Measurements from ENCODE around the gene C19orf25. TPM values are rescaled to one million over a fixed set of nuclear protein-coding genes. Genes with fewer than 3 reads are reported as not detected.

The C19orf25 gene
- total and polyA plus RNA-seq, 9 of the 15 experiments (the other 6 are each of a cell fraction or from before 2014, with no cell fraction given) = 0.79 to 96.0 (median 36.1) TPM

- H3K36me3 ChIP-seq (ENCODE audit: control insufficient read depth, insufficient read depth, low read length) = peaks cover 10% of the 10 kb centered on the region; the same call in 2 of the 3 replicates
- H3K4me1 ChIP-seq (replicated peaks in 1 of 2; ENCODE audit: control insufficient read depth in 2 of 2, insufficient read depth in 2 of 2, low read length in 2 of 2) = peaks cover 9 to 65% of the 10 kb centered on the region in 2 experiments
- no peak for FAIRE-seq
- peak; percentile 66 for ATAC-seq
- H3K4me3 ChIP-seq = peak overlapping the region; percentile 23
- DNase-seq (ENCODE audit: extremely low read depth in 1 of 4, low spot score in 3 of 4) = peak; percentile 76 to 87 (median 84)
- 8% methylated on average over 46 of the region's 49 CpGs for WGBS (ENCODE audit: insufficient coverage, low coverage, missing lambda C conversion rate)
- peak overlapping the region; percentile 73 to 93 for H3K9ac ChIP-seq (ENCODE audit: insufficient read depth in 1 of 2, low read depth in 2 of 2, low read length in 2 of 2)
- H3K9me1 ChIP-seq (ENCODE audit: control insufficient read depth, insufficient read depth, low read length) = no peaks in the 10 kb centered on the region
- no peaks in the 10 kb centered on the region for H4K20me1 ChIP-seq (replicated peaks; ENCODE audit: control insufficient read depth, insufficient read depth, low read length)
- ChIA-PET CTCF (ENCODE audit: low intra/inter-chr PET ratio) (no interaction called here), POLR2A (no interaction called here)
- H3K4me2 ChIP-seq (ENCODE audit: insufficient read depth, low read length) = peak overlapping the region; percentile 77
- in situ Hi-C loops (cut with MboI) (no loop called here), intact Hi-C loops (cut with micrococcal nuclease) (no loop called here)
- H3K79me2 ChIP-seq (ENCODE audit: control insufficient read depth, insufficient read depth, low read length) = no peaks in the 10 kb centered on the region
- H3K9me3 ChIP-seq (replicated peaks; ENCODE audit: control insufficient read depth, insufficient read depth, low read depth, low read length) = no peaks in the 10 kb centered on the region
- peak overlapping the region; percentile 68 for H3K27ac ChIP-seq (ENCODE audit: extremely low read depth, low read depth, low read length)
- H2AFZ ChIP-seq (ENCODE audit: low read depth, low read length) = peak overlapping the region; percentile 95
- TSS peak; percentile 55 for BruUV-seq (replicated peaks)
- H3K27me3 ChIP-seq (ENCODE audit: control insufficient read depth in 2 of 2, insufficient read depth in 2 of 2, low read length in 2 of 2) = no peaks in the 10 kb centered on the region
- TF ChIP-seq MAFG (tag; conservative IDR thresholded peaks at IDR 0.05) = no peak
- TF ChIP-seq ZNF639 (CRISPR knock-in tag; conservative IDR thresholded peaks at IDR 0.05 in 1 of 2, IDR thresholded peaks at IDR 0.05 in 1 of 2) = 0 out of 4 replicates have a peak, but pooled peaks of 1 of the 2 experiments have one; percentile 37
- peak; percentile 58; the same call in 1 of the 2 replicates for TF ChIP-seq ATF7 (IDR thresholded peaks at IDR 0.05)
- peak; percentile 46 for TF ChIP-seq ETV1 (tag; conservative IDR thresholded peaks at IDR 0.05; ENCODE audit: low read depth)
- no peak for TF ChIP-seq ZNF175 (CRISPR knock-in tag; IDR thresholded peaks at IDR 0.05; ENCODE audit: low read depth)
- TF ChIP-seq ZBTB12 (CRISPR knock-in tag; IDR thresholded peaks at IDR 0.05) = 0 out of 2 replicates have a peak, but pooled peaks have one; percentile 23
- no peak for TF ChIP-seq ZSCAN29 (IDR thresholded peaks at IDR 0.05)
- TF ChIP-seq, protein P1, sequence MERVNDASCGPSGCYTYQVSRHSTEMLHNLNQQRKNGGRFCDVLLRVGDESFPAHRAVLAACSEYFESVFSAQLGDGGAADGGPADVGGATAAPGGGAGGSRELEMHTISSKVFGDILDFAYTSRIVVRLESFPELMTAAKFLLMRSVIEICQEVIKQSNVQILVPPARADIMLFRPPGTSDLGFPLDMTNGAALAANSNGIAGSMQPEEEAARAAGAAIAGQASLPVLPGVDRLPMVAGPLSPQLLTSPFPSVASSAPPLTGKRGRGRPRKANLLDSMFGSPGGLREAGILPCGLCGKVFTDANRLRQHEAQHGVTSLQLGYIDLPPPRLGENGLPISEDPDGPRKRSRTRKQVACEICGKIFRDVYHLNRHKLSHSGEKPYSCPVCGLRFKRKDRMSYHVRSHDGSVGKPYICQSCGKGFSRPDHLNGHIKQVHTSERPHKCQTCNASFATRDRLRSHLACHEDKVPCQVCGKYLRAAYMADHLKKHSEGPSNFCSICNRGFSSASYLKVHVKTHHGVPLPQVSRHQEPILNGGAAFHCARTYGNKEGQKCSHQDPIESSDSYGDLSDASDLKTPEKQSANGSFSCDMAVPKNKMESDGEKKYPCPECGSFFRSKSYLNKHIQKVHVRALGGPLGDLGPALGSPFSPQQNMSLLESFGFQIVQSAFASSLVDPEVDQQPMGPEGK (CRISPR knock-in tag; IDR thresholded peaks at IDR 0.05; ENCODE audit: borderline replicate concordance) = no peak
- TF ChIP-seq ZNF143 (CRISPR knock-in tag; IDR thresholded peaks at IDR 0.05) = no peak
- TF ChIP-seq NR4A1 (CRISPR knock-in tag; IDR thresholded peaks at IDR 0.05) = no peak
- TF ChIP-seq NR4A1 (tag; IDR thresholded peaks at IDR 0.05) = peak; percentile 54; the same call in 1 of the 2 replicates
- 0 out of 2 replicates have a peak, but pooled peaks have one; percentile 29 for TF ChIP-seq NKRF (IDR thresholded peaks at IDR 0.05; ENCODE audit: borderline replicate concordance)
- peak; percentile 59 for TF ChIP-seq HMGN3 (IDR thresholded peaks at IDR 0.05; ENCODE audit: borderline replicate concordance, extremely low read depth, insufficient read length, low read depth, low read length)
- TF ChIP-seq RUNX1 (IDR thresholded peaks at IDR 0.05; ENCODE audit: low read depth) = 0 out of 2 replicates have a peak, but pooled peaks have one; percentile 15
Measured at GRCh38 chr19:1503089-1503924, 24.3 kb upstream of the C19orf25 start.

All from K562 (cell line).